ENCODE measurements around the gene ADAM22.
"Not testable (repeated sequence)": the region's sequence is repeated elsewhere in the genome, so short reads cannot be mapped to it uniquely, and the experiment has no call there.

The ADAM22 gene

GRCh38 chr7:88115258-88115796 is 181.3 kb downstream of the ADAM22 start:
- no peak for DNase-seq

GRCh38 chr7:88115816-88116215 is 181.8 kb downstream of the ADAM22 start:
- DNase-seq = no peak

- no peak for DNase-seq
These were observed 182.3 kb downstream of the ADAM22 start for GRCh38 chr7:88116235-88116795.

GRCh38 chr7:88117325-88117724 is 183.3 kb downstream of the ADAM22 start:
- DNase-seq = no peak

- no peak for DNase-seq
These were observed 187.3 kb downstream of the ADAM22 start for GRCh38 chr7:88121335-88121734.

GRCh38 chr7:88127637-88128290 is 193.7 kb downstream of the ADAM22 start:
- no peak for DNase-seq

- DNase-seq = no peak
These were observed 198.7 kb downstream of the ADAM22 start for GRCh38 chr7:88132725-88133124.

GRCh38 chr7:88140947-88141346 is 206.9 kb downstream of the ADAM22 start:
- DNase-seq = no peak

GRCh38 chr7:88141479-88141878 is 207.4 kb downstream of the ADAM22 start:
- DNase-seq = no peak

- no peak for DNase-seq
These were observed 207.9 kb downstream of the ADAM22 start for GRCh38 chr7:88141953-88142352.

- DNase-seq = no peak
These were observed 212.6 kb downstream of the ADAM22 start for GRCh38 chr7:88146616-88147015.

GRCh38 chr7:88147341-88147740 is 213.3 kb downstream of the ADAM22 start:
- no peak for DNase-seq

- DNase-seq = no peak
These were observed 213.9 kb downstream of the ADAM22 start for GRCh38 chr7:88147949-88148348.

- DNase-seq = no peak
These were observed 216.0 kb downstream of the ADAM22 start for GRCh38 chr7:88150033-88150432.

GRCh38 chr7:88151119-88151790 is 217.2 kb downstream of the ADAM22 start:
- no peak for DNase-seq

GRCh38 chr7:88153378-88153777 is 219.3 kb downstream of the ADAM22 start:
- DNase-seq = no peak

GRCh38 chr7:88155756-88156155 is 221.7 kb downstream of the ADAM22 start:
- DNase-seq = no peak

- DNase-seq = no peak
These were observed 222.3 kb downstream of the ADAM22 start for GRCh38 chr7:88156356-88156755.

- not testable (repeated sequence) for DNase-seq
These were observed 225.7 kb downstream of the ADAM22 start for GRCh38 chr7:88159741-88160140.

GRCh38 chr7:88165697-88166096 is 231.6 kb downstream of the ADAM22 start:
- DNase-seq = no peak

GRCh38 chr7:88167223-88167622 is 233.2 kb downstream of the ADAM22 start:
- no peak for DNase-seq

GRCh38 chr7:88167721-88168120 is 233.7 kb downstream of the ADAM22 start:
- no peak for DNase-seq

GRCh38 chr7:88169717-88170320 is 235.8 kb downstream of the ADAM22 start:
- DNase-seq = no peak

- no peak for DNase-seq
These were observed 238.8 kb downstream of the ADAM22 start for GRCh38 chr7:88172842-88173241.
